ENCODE results near the gene NUB1. TPM values are rescaled to one million over a fixed set of nuclear protein-coding genes. Genes with fewer than 3 reads are reported as not detected.

The NUB1 gene
- total RNA-seq, 2 donors from 2014 or later: 36.9 to 70.3 TPM

GRCh38 chr7:151400626-151401315 is 59.2 kb downstream of the NUB1 start:
- no peaks in the 10 kb centered on the region for H3K9me3 Mint-ChIP-seq

GRCh38 chr7:151402029-151402835 is 60.6 kb downstream of the NUB1 start:
- Mint-ChIP-seq H3K4me3 (no peak overlapping the region), H3K4me1 (peaks cover 7% of the 10 kb centered on the region), H3K36me3 (ENCODE audit: low read depth) (no peaks in the 10 kb centered on the region)

More at GRCh38 chr7:151400626-151401315, 59.2 kb downstream of the NUB1 start:
- Mint-ChIP-seq H3K27ac (no peak overlapping the region), H3K4me3 (no peak overlapping the region), H3K36me3 (ENCODE audit: low read depth) (no peaks in the 10 kb centered on the region), H3K4me1 (peaks cover 7% of the 10 kb centered on the region), H3K27me3 (no peaks in the 10 kb centered on the region)
- peak; percentile 31 for ATAC-seq (replicated peaks)

GRCh38 chr7:151403764-151404163 is 62.2 kb downstream of the NUB1 start:
- Mint-ChIP-seq H3K27ac (no peak overlapping the region), H3K27me3 (peaks cover 1% of the 10 kb centered on the region), H3K4me1 (peaks cover 3% of the 10 kb centered on the region), H3K9me3 (no peaks in the 10 kb centered on the region), H3K36me3 (ENCODE audit: low read depth) (no peaks in the 10 kb centered on the region), H3K4me3 (peak overlapping the region; percentile 2)
- no peak for ATAC-seq (replicated peaks)

More at GRCh38 chr7:151402029-151402835, 60.6 kb downstream of the NUB1 start:
- Mint-ChIP-seq H3K9me3 (no peaks in the 10 kb centered on the region), H3K27ac (no peak overlapping the region), H3K27me3 (no peaks in the 10 kb centered on the region)
- no peak for ATAC-seq (replicated peaks)

GRCh38 chr7:151404216-151405011 is 62.8 kb downstream of the NUB1 start:
- H3K9me3 Mint-ChIP-seq: no peaks in the 10 kb centered on the region
- peak overlapping the region; percentile 2 for H3K4me3 Mint-ChIP-seq
- peak; percentile 65 for ATAC-seq (replicated peaks)
- peaks cover 5% of the 10 kb centered on the region for H3K4me1 Mint-ChIP-seq
- peaks cover 3% of the 10 kb centered on the region for H3K27me3 Mint-ChIP-seq
- H3K36me3 Mint-ChIP-seq (ENCODE audit: low read depth): no peaks in the 10 kb centered on the region
- no peak overlapping the region for H3K27ac Mint-ChIP-seq

GRCh38 chr7:151405056-151405455 is 63.4 kb downstream of the NUB1 start:
- ATAC-seq (replicated peaks): no peak
- Mint-ChIP-seq H3K9me3 (no peaks in the 10 kb centered on the region), H3K4me3 (no peak overlapping the region), H3K27me3 (peaks cover 3% of the 10 kb centered on the region), H3K36me3 (ENCODE audit: low read depth) (no peaks in the 10 kb centered on the region), H3K4me1 (peaks cover 5% of the 10 kb centered on the region), H3K27ac (no peak overlapping the region)

GRCh38 chr7:151405588-151405987 is 64.0 kb downstream of the NUB1 start:
- no peak for ATAC-seq (replicated peaks)
- Mint-ChIP-seq H3K27me3 (peaks cover 3% of the 10 kb centered on the region), H3K4me3 (no peak overlapping the region), H3K36me3 (ENCODE audit: low read depth) (no peaks in the 10 kb centered on the region), H3K27ac (no peak overlapping the region), H3K9me3 (no peaks in the 10 kb centered on the region), H3K4me1 (peaks cover 5% of the 10 kb centered on the region)

- Mint-ChIP-seq H3K4me1 (peaks cover 5% of the 10 kb centered on the region), H3K27me3 (peaks cover 9% of the 10 kb centered on the region), H3K9me3 (no peaks in the 10 kb centered on the region), H3K4me3 (no peak overlapping the region), H3K36me3 (ENCODE audit: low read depth) (no peaks in the 10 kb centered on the region), H3K27ac (no peak overlapping the region)
- no peak for ATAC-seq (replicated peaks)
Measured at GRCh38 chr7:151406051-151406875, 64.7 kb downstream of the NUB1 start.

DNA sequence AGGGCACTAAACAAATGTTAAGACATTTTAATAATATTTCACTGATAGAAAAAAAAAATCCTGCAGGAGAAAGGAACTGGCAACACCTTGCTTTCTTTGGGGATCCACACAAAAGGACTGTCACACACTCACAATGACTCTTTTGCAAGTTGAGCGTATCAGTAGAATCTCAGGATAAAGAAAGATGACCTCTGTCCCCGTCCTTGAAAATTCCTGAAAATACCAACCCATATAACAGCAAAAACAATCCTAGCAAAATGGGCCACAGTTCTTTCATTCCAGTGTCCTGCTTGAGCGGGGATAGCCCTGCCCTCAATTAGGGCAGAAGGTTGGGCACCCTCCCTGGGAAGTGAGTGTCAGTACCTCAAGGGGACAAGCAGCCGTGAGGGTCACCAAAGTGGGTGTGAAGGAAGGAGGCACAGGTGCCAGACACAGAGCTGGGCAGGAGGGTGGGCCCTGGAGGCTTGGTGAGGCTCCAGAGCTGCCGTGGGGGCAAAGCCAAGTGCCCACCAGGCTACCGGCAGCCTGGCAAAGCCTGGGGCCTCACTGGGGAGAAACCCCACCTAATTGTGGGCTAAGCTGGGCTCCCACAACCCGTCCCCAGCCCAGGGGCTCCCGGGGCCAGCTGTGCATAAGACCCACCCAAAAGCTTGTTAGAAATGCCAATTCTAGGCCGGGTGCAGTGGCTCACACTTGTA is 65.4 kb downstream of the NUB1 start:
- H3K9me3 Mint-ChIP-seq: no peaks in the 10 kb centered on the region
- H3K27ac Mint-ChIP-seq: no peak overlapping the region
- H3K4me3 Mint-ChIP-seq: no peak overlapping the region
- peaks cover 10% of the 10 kb centered on the region for H3K27me3 Mint-ChIP-seq
- H3K4me1 Mint-ChIP-seq: peaks cover 5% of the 10 kb centered on the region
- no peak for ATAC-seq (replicated peaks)
- H3K36me3 Mint-ChIP-seq (ENCODE audit: low read depth): no peaks in the 10 kb centered on the region

- H3K27me3 Mint-ChIP-seq: peaks cover 10% of the 10 kb centered on the region
- peaks cover 11% of the 10 kb centered on the region for H3K4me1 Mint-ChIP-seq
- H3K4me3 Mint-ChIP-seq: peak overlapping the region; percentile 86
- no peaks in the 10 kb centered on the region for H3K36me3 Mint-ChIP-seq (ENCODE audit: low read depth)
- H3K27ac Mint-ChIP-seq: peak overlapping the region; percentile 87
- H3K9me3 Mint-ChIP-seq: no peaks in the 10 kb centered on the region
- peak; percentile 22 for ATAC-seq (replicated peaks)
Measured at GRCh38 chr7:151408498-151408838, 66.9 kb downstream of the NUB1 start.

GRCh38 chr7:151408839-151409666 is 67.4 kb downstream of the NUB1 start:
- peaks cover 12% of the 10 kb centered on the region for H3K4me1 Mint-ChIP-seq
- H3K36me3 Mint-ChIP-seq (ENCODE audit: low read depth): no peaks in the 10 kb centered on the region
- H3K4me3 Mint-ChIP-seq: peak overlapping the region; percentile 86
- H3K27ac Mint-ChIP-seq: peak overlapping the region; percentile 87
- no peaks in the 10 kb centered on the region for H3K9me3 Mint-ChIP-seq
- H3K27me3 Mint-ChIP-seq: peaks cover 10% of the 10 kb centered on the region
- ATAC-seq (replicated peaks): peak; percentile 63

GRCh38 chr7:151409667-151410404 is 68.2 kb downstream of the NUB1 start, which contains the start of gene WDR86:
TSS of gene WDR86 (minus strand) at chr7:151410038. CDS start at chr7:151409589, 449 bp downstream.
- Mint-ChIP-seq H3K27me3 (peaks cover 10% of the 10 kb centered on the region), H3K27ac (peak within 1 kb of the TSS; percentile 87), H3K4me3 (peak within 1 kb of the TSS; percentile 86), H3K36me3 (ENCODE audit: low read depth) (no peaks in the 10 kb centered on the region), H3K9me3 (peaks cover 4% of the 10 kb centered on the region), H3K4me1 (peaks cover 18% of the 10 kb centered on the region)
- no peak for ATAC-seq (replicated peaks)

All from activated T-helper 17 cell treated with anti-CD3 and anti-CD28 coated beads, Interleukin-2, amount 50 U/mL, for 72 hours (primary cell).